HepG2 (cell line): ENCODE data around the gene TTLL7. TPM values are rescaled to one million over a fixed set of nuclear protein-coding genes. Genes with fewer than 3 reads are reported as not detected.

ENCODE experiments used
- ATAC-seq: fragments of 200-7000 bp; cut with Tn5 transposase; 3 replicates; pipeline ENCODE4 v1.9.1; 2020; ENCODE audit warnings: mild to moderate bottlenecking, moderate library complexity
- BruUV-seq: library from RNA; stranded (reverse); fragments of 400-500 nt; replicated peaks from 2 replicates; lab custom pipeline; 2021; lab: Mats Ljungman, UMichigan
- CTCF ChIA-PET: fragments of 300-600 bp; formaldehyde crosslinking; extraction: SDS; loops from one replicate; lab custom pipeline; 2021; ENCODE audit warnings: low total read pairs, inconsistent platforms, low intra/inter-chr PET ratio; lab: Yijun Ruan, JAX
- POLR2A ChIA-PET: fragments of 350-600 bp; sonication (Branson Sonifier 250); formaldehyde crosslinking; loops from one replicate; lab custom pipeline; 2020; ENCODE audit warnings: antibody characterized with exemption, inconsistent platforms; lab: Yijun Ruan, JAX
- DNase-seq: peaks from one replicate; pipeline ENCODE4 v3.0.0-alpha.2; 2015; ENCODE audit warnings: low spot score
- FAIRE-seq: peaks from 3 replicates; lab custom pipeline; 2011; peaks lifted over from hg19 to GRCh38; lab: Jason Lieb, UNC
- H2AFZ ChIP-seq: one replicate; pipeline ENCODE4 v1.6.1; 2011; ENCODE audit warnings: low read length, inconsistent platforms
- H3K27ac ChIP-seq: fragments of 300-600 bp; 3 replicates; pipeline ENCODE4 v1.8.0; 2011; ENCODE audit warnings: mixed run types, mild to moderate bottlenecking, mixed read lengths, low read length, inconsistent platforms; ENCODE audit not compliant: insufficient read depth; ENCODE audit errors: extremely low read length
- H3K27me3 ChIP-seq, 2 experiments: fragments of 200-600 bp in 1 of 2; 2 replicates in 1 of 2; 3 replicates in 1 of 2; pipeline versions ENCODE4 v1.6.0 to v1.8.0; 2011; ENCODE audit warnings: low read length in 2 of 2, mild to moderate bottlenecking in 2 of 2, moderate library complexity in 2 of 2, inconsistent platforms in 1 of 2; ENCODE audit not compliant: insufficient read depth in 2 of 2, control insufficient read depth in 1 of 2
- H3K36me3 ChIP-seq, 2 experiments: fragments of 200-600 bp in 1 of 2; replicated peaks in 1 of 2; 2 replicates in 1 of 2; 3 replicates in 1 of 2; pipeline versions ENCODE4 v1.5.1 to v1.8.0; 2011; ENCODE audit warnings: low read length in 2 of 2, inconsistent platforms in 1 of 2; ENCODE audit not compliant: insufficient read depth in 2 of 2, control insufficient read depth in 1 of 2
- H3K4me1 ChIP-seq: 2 replicates; pipeline ENCODE4 v1.5.1; 2012; ENCODE audit warnings: low read length, inconsistent platforms; ENCODE audit not compliant: insufficient read depth
- H3K4me2 ChIP-seq: 2 replicates; pipeline ENCODE4 v1.6.0; 2011; ENCODE audit warnings: low read depth, low read length, inconsistent platforms
- H3K4me3 ChIP-seq, 3 experiments: fragments of 200-600 bp in 1 of 3; sonication (generic), shearing (Covaris generic) in 1 of 3; replicated peaks in 1 of 3; 2 replicates each; pipeline ENCODE4 v1.5.1; 2011 to 2016; ENCODE audit warnings: low read length in 3 of 3, inconsistent platforms in 2 of 3, low read depth in 2 of 3, mild to moderate bottlenecking in 2 of 3, control low read depth in 1 of 3, mixed read lengths in 1 of 3; ENCODE audit not compliant: insufficient read depth in 1 of 3
- H3K79me2 ChIP-seq: one replicate; pipeline ENCODE4 v1.6.1; 2011; ENCODE audit warnings: low read length, inconsistent platforms; ENCODE audit not compliant: insufficient read depth
- H3K9ac ChIP-seq: 2 replicates; pipeline ENCODE4 v1.6.0; 2011; ENCODE audit warnings: mild to moderate bottlenecking, low read depth, low read length, inconsistent platforms; ENCODE audit not compliant: insufficient read depth
- H3K9me3 ChIP-seq: 2 replicates; pipeline ENCODE4 v1.5.1; 2012; ENCODE audit warnings: mild to moderate bottlenecking, low read length
- H4K20me1 ChIP-seq: 2 replicates; pipeline ENCODE4 v1.6.0; 2011; ENCODE audit warnings: inconsistent platforms, mild to moderate bottlenecking, low read length, moderate library complexity; ENCODE audit not compliant: insufficient read depth
- ASH2L ChIP-seq: fragments of 300-600, 200-600 bp; sonication (generic); IDR thresholded peaks from 2 replicates; pipeline ENCODE4 v1.7.0; 2017; ENCODE audit warnings: low read depth, mild to moderate bottlenecking, moderate library complexity, mixed read lengths, low read length; ENCODE audit not compliant: insufficient read length
- KLF13 ChIP-seq: sonication (generic); formaldehyde crosslinking; IDR thresholded peaks from 2 replicates; pipeline ENCODE4 v1.4.0; 2020; ENCODE audit warnings: mild to moderate bottlenecking, missing genetic modification reagents
- MTA1 ChIP-seq: sonication (generic); formaldehyde crosslinking; IDR thresholded peaks from 2 replicates; pipeline ENCODE4 v1.4.0; 2020; ENCODE audit warnings: missing genetic modification reagents, mild to moderate bottlenecking, borderline replicate concordance
- TRIM24 ChIP-seq: sonication (generic); formaldehyde crosslinking; IDR thresholded peaks from 2 replicates; pipeline ENCODE4 v1.8.0; 2022; ENCODE audit warnings: mild to moderate bottlenecking, missing genetic modification reagents
- WGBS: methylation state at CpG from one replicate; pipeline ENCODE4 v1.1.6; 2017; ENCODE audit warnings: low lambda C conversion rate; 5-methylcytosine and 5-hydroxymethylcytosine counted together
- in situ Hi-C: cut with HindIII; loops from 2 replicates; pipeline ENCODE4 v1.10.0; 2017; ENCODE audit warnings: low pct_unique_long_range_greater_than_20kb; ENCODE audit not compliant: extremely low pct_ligation_motif_present
- intact Hi-C: fragments of 100-400 bp; cut with micrococcal nuclease; formaldehyde crosslinking; loops from one replicate; pipeline ENCODE4 v1.10.0; 2022; ENCODE audit not compliant: unreplicated experiment
- polyA plus RNA-seq, 8 experiments: library from polyadenylated mRNA; depleted of rRNA in 3 of 8; stranded (reverse) in 7 of 8; unstranded in 1 of 8; fragments of >200 nt; fragmentation: Illumina TruSeq in 4 of 8; extraction: Trizol in 4 of 8; gene quantifications; 2 replicates each; pipeline versions ENCODE4 v1.2.1 to v1.2.3, GENCODE V29; 2011 to 2016; ENCODE audit warnings: low read depth in 4 of 8, missing spikeins in 1 of 8, mixed read lengths in 1 of 8; ENCODE audit not compliant: insufficient read depth in 1 of 8
- total RNA-seq, 5 experiments: library from RNA; depleted of rRNA; stranded (reverse); fragments of >200 nt; fragmentation: Illumina TruSeq; extraction: Trizol; gene quantifications; 2 replicates each; pipeline ENCODE4 v1.2.3, GENCODE V29; 2016; ENCODE audit warnings: low read depth in 1 of 5
- TF ChIP-seq, protein P1 (sequence below), 2 experiments: fragments of 450-650 bp in 1 of 2; sonication (generic) in 1 of 2; formaldehyde crosslinking; IDR thresholded peaks; 2 replicates each; pipeline versions ENCODE4 v1.5.0 to v1.8.0; 2020 to 2022; ENCODE audit warnings: mild to moderate bottlenecking in 1 of 2, missing genetic modification reagents in 1 of 2
- TF ChIP-seq, protein P2 (sequence below): sonication (generic); formaldehyde crosslinking; IDR thresholded peaks from 2 replicates; pipeline ENCODE4 v1.4.0; 2020; ENCODE audit warnings: mild to moderate bottlenecking, low read depth, missing genetic modification reagents
- TF ChIP-seq, protein P3 (sequence below): sonication (generic); formaldehyde crosslinking; conservative IDR thresholded peaks from 2 replicates; pipeline ENCODE4 v1.4.0; 2020; ENCODE audit warnings: missing genetic modification reagents

The TTLL7 gene
- total and polyA plus RNA-seq, 2 of the 13 experiments (the other 11 are each of a cell fraction or from before 2014, with no cell fraction given): 0.07 to 0.22 TPM

DNA sequence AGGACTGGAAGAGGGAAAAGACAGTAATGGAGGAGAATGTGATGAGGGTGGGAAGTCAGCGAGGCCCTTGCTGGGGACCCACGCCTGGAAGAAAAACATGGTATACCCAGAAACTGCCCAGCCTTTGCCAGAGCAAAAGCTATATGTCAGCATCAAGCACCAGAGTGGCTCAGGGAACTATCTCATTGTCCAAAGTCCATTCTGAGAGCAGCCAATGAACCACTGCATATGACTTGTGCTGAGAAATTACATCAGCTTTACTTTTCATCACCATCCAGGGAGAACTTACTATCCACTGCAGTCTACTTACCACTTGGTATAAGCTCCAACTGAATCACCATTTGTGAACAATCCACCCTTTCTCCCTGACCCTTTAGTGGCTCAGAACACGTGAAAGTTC lies 148.1 kb downstream of the TTLL7 start:
- CTCF ChIA-PET: no interaction called here
- H3K27me3 ChIP-seq: no peaks in the 10 kb centered on the region
- in situ Hi-C loops: no loop called here
- no peaks in the 10 kb centered on the region for H3K4me1 ChIP-seq
- 35% methylated on average over 3 of the region's 3 CpGs for whole genome bisulfite sequencing
- H3K79me2 ChIP-seq: no peaks in the 10 kb centered on the region
- H3K4me3 ChIP-seq: no peak overlapping the region
- DNase-seq (peak; percentile 9), FAIRE-seq (no peak), ATAC-seq (peak; percentile 44; the same call in 2 of the 3 replicates)
- H3K9me3 ChIP-seq: peaks cover 6% of the 10 kb centered on the region
- H2AFZ ChIP-seq: no peak overlapping the region
- TF ChIP-seq ASH2L (no peak), KLF13 (no peak), TRIM24 (CRISPR knock-in tag) (no peak), MTA1 (no peak)
- TF ChIP-seq, protein P1, sequence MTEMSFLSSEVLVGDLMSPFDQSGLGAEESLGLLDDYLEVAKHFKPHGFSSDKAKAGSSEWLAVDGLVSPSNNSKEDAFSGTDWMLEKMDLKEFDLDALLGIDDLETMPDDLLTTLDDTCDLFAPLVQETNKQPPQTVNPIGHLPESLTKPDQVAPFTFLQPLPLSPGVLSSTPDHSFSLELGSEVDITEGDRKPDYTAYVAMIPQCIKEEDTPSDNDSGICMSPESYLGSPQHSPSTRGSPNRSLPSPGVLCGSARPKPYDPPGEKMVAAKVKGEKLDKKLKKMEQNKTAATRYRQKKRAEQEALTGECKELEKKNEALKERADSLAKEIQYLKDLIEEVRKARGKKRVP (CRISPR knock-in tag; IDR thresholded peaks at IDR 0.05): peak in 1 of 2 experiments; percentile 27; a peak in 1 of 4 replicates
- TF ChIP-seq, protein P2, sequence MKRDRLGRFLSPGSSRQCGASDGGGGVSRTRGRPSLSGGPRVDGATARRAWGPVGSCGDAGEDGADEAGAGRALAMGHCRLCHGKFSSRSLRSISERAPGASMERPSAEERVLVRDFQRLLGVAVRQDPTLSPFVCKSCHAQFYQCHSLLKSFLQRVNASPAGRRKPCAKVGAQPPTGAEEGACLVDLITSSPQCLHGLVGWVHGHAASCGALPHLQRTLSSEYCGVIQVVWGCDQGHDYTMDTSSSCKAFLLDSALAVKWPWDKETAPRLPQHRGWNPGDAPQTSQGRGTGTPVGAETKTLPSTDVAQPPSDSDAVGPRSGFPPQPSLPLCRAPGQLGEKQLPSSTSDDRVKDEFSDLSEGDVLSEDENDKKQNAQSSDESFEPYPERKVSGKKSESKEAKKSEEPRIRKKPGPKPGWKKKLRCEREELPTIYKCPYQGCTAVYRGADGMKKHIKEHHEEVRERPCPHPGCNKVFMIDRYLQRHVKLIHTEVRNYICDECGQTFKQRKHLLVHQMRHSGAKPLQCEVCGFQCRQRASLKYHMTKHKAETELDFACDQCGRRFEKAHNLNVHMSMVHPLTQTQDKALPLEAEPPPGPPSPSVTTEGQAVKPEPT (CRISPR knock-in tag): no peak
- TF ChIP-seq, protein P3, sequence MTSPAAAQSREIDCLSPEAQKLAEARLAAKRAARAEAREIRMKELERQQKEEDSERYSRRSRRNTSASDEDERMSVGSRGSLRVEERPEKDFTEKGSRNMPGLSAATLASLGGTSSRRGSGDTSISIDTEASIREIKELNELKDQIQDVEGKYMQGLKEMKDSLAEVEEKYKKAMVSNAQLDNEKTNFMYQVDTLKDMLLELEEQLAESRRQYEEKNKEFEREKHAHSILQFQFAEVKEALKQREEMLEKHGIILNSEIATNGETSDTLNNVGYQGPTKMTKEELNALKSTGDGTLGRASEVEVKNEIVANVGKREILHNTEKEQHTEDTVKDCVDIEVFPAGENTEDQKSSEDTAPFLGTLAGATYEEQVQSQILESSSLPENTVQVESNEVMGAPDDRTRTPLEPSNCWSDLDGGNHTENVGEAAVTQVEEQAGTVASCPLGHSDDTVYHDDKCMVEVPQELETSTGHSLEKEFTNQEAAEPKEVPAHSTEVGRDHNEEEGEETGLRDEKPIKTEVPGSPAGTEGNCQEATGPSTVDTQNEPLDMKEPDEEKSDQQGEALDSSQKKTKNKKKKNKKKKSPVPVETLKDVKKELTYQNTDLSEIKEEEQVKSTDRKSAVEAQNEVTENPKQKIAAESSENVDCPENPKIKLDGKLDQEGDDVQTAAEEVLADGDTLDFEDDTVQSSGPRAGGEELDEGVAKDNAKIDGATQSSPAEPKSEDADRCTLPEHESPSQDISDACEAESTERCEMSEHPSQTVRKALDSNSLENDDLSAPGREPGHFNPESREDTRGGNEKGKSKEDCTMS: no peak
- intact Hi-C loops: no loop called here
- no peak overlapping the region for H3K4me2 ChIP-seq
- H3K27ac ChIP-seq: no peak overlapping the region
- no TSS peak for BruUV-seq
- no peaks in the 10 kb centered on the region for H4K20me1 ChIP-seq
- no peaks in the 10 kb centered on the region for H3K36me3 ChIP-seq
- POLR2A ChIA-PET: no interaction called here
- no peak overlapping the region for H3K9ac ChIP-seq
